ENCODE results near the gene P2RX7. TPM values are rescaled to one million over a fixed set of nuclear protein-coding genes. Genes with fewer than 3 reads are reported as not detected.

Gene P2RX7
- polyA plus RNA-seq, 1 of the 3 experiments (the other 2 are of a cell fraction): 0.43 TPM

DNA sequence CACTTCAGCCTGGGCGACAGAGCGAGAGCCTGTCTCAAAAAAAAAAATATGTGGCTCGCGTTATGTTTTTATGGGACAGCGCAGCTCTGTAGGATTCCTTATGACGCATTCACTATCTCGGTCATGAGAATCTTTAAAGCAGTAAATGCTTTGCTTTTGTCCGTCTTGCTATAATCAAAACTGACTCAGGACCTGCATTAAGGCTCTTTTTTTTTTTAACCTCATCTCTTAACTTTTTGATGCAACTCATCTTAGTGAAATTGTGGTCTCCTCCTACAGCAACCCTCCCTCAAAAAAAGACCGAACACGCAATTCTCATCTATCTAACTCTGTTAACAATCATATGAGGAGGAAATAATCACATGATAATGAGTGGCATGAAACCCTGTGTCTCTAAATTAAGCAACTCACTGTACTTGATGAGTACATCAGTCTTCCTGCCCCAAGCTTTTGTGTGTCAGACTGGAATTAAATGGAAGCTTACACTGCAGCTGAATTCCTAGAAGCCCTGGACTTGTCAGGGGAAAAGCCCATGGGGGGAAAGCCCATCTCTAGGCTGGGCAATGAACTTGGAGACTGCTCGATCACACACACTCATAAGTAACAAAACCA lies 81.6 kb downstream of the P2RX7 start (continued):
- TF ChIP-seq, protein P1, sequence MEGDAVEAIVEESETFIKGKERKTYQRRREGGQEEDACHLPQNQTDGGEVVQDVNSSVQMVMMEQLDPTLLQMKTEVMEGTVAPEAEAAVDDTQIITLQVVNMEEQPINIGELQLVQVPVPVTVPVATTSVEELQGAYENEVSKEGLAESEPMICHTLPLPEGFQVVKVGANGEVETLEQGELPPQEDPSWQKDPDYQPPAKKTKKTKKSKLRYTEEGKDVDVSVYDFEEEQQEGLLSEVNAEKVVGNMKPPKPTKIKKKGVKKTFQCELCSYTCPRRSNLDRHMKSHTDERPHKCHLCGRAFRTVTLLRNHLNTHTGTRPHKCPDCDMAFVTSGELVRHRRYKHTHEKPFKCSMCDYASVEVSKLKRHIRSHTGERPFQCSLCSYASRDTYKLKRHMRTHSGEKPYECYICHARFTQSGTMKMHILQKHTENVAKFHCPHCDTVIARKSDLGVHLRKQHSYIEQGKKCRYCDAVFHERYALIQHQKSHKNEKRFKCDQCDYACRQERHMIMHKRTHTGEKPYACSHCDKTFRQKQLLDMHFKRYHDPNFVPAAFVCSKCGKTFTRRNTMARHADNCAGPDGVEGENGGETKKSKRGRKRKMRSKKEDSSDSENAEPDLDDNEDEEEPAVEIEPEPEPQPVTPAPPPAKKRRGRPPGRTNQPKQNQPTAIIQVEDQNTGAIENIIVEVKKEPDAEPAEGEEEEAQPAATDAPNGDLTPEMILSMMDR (IDR thresholded peaks at IDR 0.05): no peak

GRCh38 chr12:121214855-121215745 lies 82.4 kb downstream of the P2RX7 start:
- Histone ChIP-seq H3K4me2 (peak overlapping the region; percentile 59; the same call in 1 of the 2 replicates), H3K4me1 (ENCODE audit: control insufficient read depth in 1 of 2, insufficient read depth in 2 of 2, low read depth in 1 of 2, low read length in 1 of 2) (peaks cover 7 to 8% of the 10 kb centered on the region in 2 experiments; a peak in 3 of 4 replicates), H2AFZ (ENCODE audit: low read depth) (no peak overlapping the region), H3K27ac (ENCODE audit: low read depth in 2 of 2, low read length in 1 of 2) (peak overlapping the region in 1 of 2 experiments; percentile 63; a peak in 1 of 4 replicates), H3K36me3 (replicated peaks in 1 of 2; ENCODE audit: control insufficient read depth in 1 of 2, insufficient read depth in 2 of 2, low read length in 1 of 2) (peaks cover 0 to 10% of the 10 kb centered on the region in 2 experiments), H3K27me3 (ENCODE audit: insufficient read depth) (no peaks in the 10 kb centered on the region), H3K9me2 (no peaks in the 10 kb centered on the region), H4K20me1 (ENCODE audit: insufficient read depth) (no peaks in the 10 kb centered on the region), H3K9me3 (no peaks in the 10 kb centered on the region), H3K4me3 (ENCODE audit: low read depth in 2 of 2, low read length in 1 of 2) (no peak overlapping the region), H3K79me2 (ENCODE audit: insufficient read depth) (no peaks in the 10 kb centered on the region), H3K9ac (no peak overlapping the region), H3F3A (replicated peaks; ENCODE audit: insufficient read depth) (peaks cover 4% of the 10 kb centered on the region)
- TF ChIP-seq USF1 (IDR thresholded peaks at IDR 0.05; ENCODE audit: borderline replicate concordance, low read depth) (no peak), POLR2AphosphoS5 (IDR thresholded peaks at IDR 0.05; ENCODE audit: low read depth, low read length) (no peak), SMC3 (IDR thresholded peaks at IDR 0.05; ENCODE audit: low read depth, low read length) (no peak), MEF2A (IDR thresholded peaks at IDR 0.05; ENCODE audit: borderline replicate concordance, low read depth) (peak; percentile 31; the same call in 1 of the 2 replicates), GATA2 (CRISPR knock-in tag; IDR thresholded peaks at IDR 0.05) (no peak), FOSL2 (IDR thresholded peaks at IDR 0.05; ENCODE audit: borderline replicate concordance, low read depth) (peak; percentile 60; the same call in 1 of the 2 replicates), CHD2 (IDR thresholded peaks at IDR 0.05; ENCODE audit: low read length, partially characterized antibody) (no peak), RCOR1 (IDR thresholded peaks at IDR 0.05; ENCODE audit: low read length) (no peak), RXRA (IDR thresholded peaks at IDR 0.05; ENCODE audit: borderline replicate concordance, low read depth) (0 out of 2 replicates have a peak, but pooled peaks have one; percentile 29), GABPA (IDR thresholded peaks at IDR 0.05; ENCODE audit: low read depth) (no peak)
- TF ChIP-seq, protein P2, sequence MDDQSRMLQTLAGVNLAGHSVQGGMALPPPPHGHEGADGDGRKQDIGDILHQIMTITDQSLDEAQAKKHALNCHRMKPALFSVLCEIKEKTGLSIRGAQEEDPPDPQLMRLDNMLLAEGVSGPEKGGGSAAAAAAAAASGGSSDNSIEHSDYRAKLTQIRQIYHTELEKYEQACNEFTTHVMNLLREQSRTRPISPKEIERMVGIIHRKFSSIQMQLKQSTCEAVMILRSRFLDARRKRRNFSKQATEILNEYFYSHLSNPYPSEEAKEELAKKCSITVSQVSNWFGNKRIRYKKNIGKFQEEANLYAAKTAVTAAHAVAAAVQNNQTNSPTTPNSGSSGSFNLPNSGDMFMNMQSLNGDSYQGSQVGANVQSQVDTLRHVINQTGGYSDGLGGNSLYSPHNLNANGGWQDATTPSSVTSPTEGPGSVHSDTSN (IDR thresholded peaks at IDR 0.05): 0 out of 2 replicates have a peak, but pooled peaks have one; percentile 17
- DNase-seq: no peak
- ChIA-PET CTCF (no interaction called here), POLR2A (no interaction called here)
- 69% methylated on average over 14 of the region's 14 CpGs for WGBS (ENCODE audit: low lambda C conversion rate)
